Left lung (tissue), 10 donors: ENCODE measurements around the gene PRKG1. TPM values are rescaled to one million over a fixed set of nuclear protein-coding genes. Genes with fewer than 3 reads are reported as not detected.

ENCODE experiments used
- ATAC-seq: fragments of 200-7000 bp; cut with Tn5 transposase; one replicate; pipeline ENCODE4 v1.9.1; 2020; ENCODE audit warnings: moderate library complexity
- DNase-seq, 4 donors: peaks; one replicate each; pipeline ENCODE4 v3.0.0-alpha.2; 2013 to 2020
- H3K27ac ChIP-seq, 2 donors: fragments of 200-600 bp; sonication (generic) in 1 of 2; one replicate each; pipeline versions ENCODE4 v1.5.0 to v1.8.0; 2020 to 2021
- H3K27me3 ChIP-seq, 2 donors: fragments of 200-600 bp; sonication (generic) in 1 of 2; one replicate each; pipeline versions ENCODE4 v1.5.0 to v1.8.0; 2020 to 2021
- H3K36me3 ChIP-seq, 2 donors: fragments of 200-600 bp; sonication (generic) in 1 of 2; one replicate each; pipeline versions ENCODE4 v1.5.0 to v1.8.0; 2020 to 2021
- H3K4me1 ChIP-seq, 2 donors: fragments of 200-600 bp; one replicate each; pipeline ENCODE4 v1.8.0; 2021
- H3K4me3 ChIP-seq, 2 donors: fragments of 200-600 bp; sonication (generic) in 1 of 2; one replicate each; pipeline versions ENCODE4 v1.5.0 to v1.8.0; 2020 to 2021; ENCODE audit warnings: mild to moderate bottlenecking in 1 of 2
- H3K9me3 ChIP-seq, 2 donors: fragments of 200-600 bp; sonication (generic) in 1 of 2; one replicate each; pipeline versions ENCODE4 v1.5.0 to v1.8.0; 2020 to 2021
- intact Hi-C, 2 donors: fragments of 100-400 bp; cut with DNase I; formaldehyde crosslinking; loops; one replicate each; pipeline versions ENCODE4 v1.11.2 to v1.14.2; 2022
- polyA plus RNA-seq, 6 donors: library from polyadenylated mRNA; unstranded; fragments of 120-200 nt; gene quantifications; one replicate each; pipeline ENCODE4 v1.2.1, GENCODE V29; 2013; ENCODE audit not compliant: insufficient read length in 6 of 6
- total RNA-seq, 2 donors: library from RNA; stranded (reverse); fragmentation: NEBNext Ultra II Directional; extraction: Animal tissue kit (Norgen Biotek cat#: 25700); gene quantifications; one replicate each; pipeline ENCODE4 v1.2.1, GENCODE V29; 2021
- TF ChIP-seq, protein P1 (sequence below), 2 donors: fragments of 200-600 bp; sonication (generic) in 1 of 2; IDR thresholded peaks; one replicate each; pipeline versions ENCODE4 v1.5.0 to v1.8.0; 2021; ENCODE audit warnings: antibody characterized with exemption in 2 of 2
- donor health status: DM: no; HTN: yes; CAD: no.
- donor health status: DM: no; HTN: no; CAD: no.

The PRKG1 gene
- total and polyA plus RNA-seq, 8 donors = 15.6 to 29.0 (median 17.8) TPM

DNA sequence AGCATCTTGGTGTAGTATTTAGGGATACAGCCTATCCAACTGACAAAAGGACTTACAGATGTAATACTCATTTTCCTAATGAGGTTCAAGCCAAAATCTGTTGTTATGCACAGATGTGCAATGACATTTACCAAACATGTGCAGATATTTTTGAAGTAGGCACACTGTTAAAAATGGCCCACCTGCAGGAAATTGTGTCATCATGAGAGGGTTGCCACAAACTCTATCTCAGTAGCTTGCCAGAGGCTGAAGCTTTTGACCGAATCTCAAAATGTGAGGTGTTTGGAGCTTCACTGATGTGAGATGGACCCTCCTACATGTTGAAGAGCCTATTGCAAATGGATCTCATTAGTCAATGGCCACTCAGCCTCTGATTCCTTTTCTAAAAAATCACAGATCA lies 714.8 kb downstream of the PRKG1 start:
- no peak for ATAC-seq
- intact Hi-C loops = no loop called here

DNA sequence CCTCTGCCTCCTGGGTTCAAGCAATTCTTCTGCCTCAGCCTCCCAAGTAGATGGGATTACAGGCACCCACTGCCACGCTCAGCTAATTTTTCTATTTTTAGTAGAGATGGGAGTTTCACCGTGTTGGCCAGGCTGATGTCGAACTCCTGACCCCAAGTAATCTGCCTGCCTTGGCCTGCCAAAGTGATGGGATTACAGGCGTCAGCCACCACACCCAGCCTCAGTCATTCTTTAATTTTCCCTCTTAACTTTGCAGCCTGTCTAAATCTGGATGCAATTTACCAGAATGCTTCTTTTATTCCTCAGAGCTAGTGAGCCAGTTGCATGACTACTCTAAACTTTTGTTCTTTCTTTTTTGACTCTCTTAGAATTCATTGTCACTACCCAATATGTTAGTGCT lies 715.6 kb downstream of the PRKG1 start:
- Histone ChIP-seq H3K4me3 (no peak overlapping the region), H3K4me1 (no peaks in the 10 kb centered on the region), H3K27me3 (no peaks in the 10 kb centered on the region), H3K9me3 (peaks cover 0 to 17% of the 10 kb centered on the region in 2 donors), H3K36me3 (no peaks in the 10 kb centered on the region), H3K27ac (no peak overlapping the region)
- DNase-seq (no peak), ATAC-seq (no peak)
- intact Hi-C loops = no loop called here
- TF ChIP-seq, protein P1, sequence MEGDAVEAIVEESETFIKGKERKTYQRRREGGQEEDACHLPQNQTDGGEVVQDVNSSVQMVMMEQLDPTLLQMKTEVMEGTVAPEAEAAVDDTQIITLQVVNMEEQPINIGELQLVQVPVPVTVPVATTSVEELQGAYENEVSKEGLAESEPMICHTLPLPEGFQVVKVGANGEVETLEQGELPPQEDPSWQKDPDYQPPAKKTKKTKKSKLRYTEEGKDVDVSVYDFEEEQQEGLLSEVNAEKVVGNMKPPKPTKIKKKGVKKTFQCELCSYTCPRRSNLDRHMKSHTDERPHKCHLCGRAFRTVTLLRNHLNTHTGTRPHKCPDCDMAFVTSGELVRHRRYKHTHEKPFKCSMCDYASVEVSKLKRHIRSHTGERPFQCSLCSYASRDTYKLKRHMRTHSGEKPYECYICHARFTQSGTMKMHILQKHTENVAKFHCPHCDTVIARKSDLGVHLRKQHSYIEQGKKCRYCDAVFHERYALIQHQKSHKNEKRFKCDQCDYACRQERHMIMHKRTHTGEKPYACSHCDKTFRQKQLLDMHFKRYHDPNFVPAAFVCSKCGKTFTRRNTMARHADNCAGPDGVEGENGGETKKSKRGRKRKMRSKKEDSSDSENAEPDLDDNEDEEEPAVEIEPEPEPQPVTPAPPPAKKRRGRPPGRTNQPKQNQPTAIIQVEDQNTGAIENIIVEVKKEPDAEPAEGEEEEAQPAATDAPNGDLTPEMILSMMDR (IDR thresholded peaks at IDR 0.05) = no peak

More for the DNA sequence above, 714.8 kb downstream of the PRKG1 start:
- no peak overlapping the region for H3K27ac ChIP-seq
- no peaks in the 10 kb centered on the region for H3K36me3 ChIP-seq
- DNase-seq = no peak
- peaks cover 0 to 17% of the 10 kb centered on the region in 2 donors for H3K9me3 ChIP-seq
- H3K4me3 ChIP-seq = no peak overlapping the region
- no peaks in the 10 kb centered on the region for H3K4me1 ChIP-seq
- TF ChIP-seq, protein P1 (IDR thresholded peaks at IDR 0.05) = no peak
- H3K27me3 ChIP-seq = no peaks in the 10 kb centered on the region

- Histone ChIP-seq H3K4me1 (no peaks in the 10 kb centered on the region), H3K36me3 (no peaks in the 10 kb centered on the region), H3K4me3 (no peak overlapping the region), H3K27ac (no peak overlapping the region), H3K27me3 (no peaks in the 10 kb centered on the region), H3K9me3 (peaks cover 0 to 17% of the 10 kb centered on the region in 2 donors)
- intact Hi-C loops = no loop called here
- ATAC-seq = no peak
- no peak for DNase-seq
- TF ChIP-seq, protein P1 (IDR thresholded peaks at IDR 0.05) = no peak
Measured at GRCh38 chr10:51792678-51793077, 718.4 kb downstream of the PRKG1 start.

GRCh38 chr10:51800121-51800520 lies 725.8 kb downstream of the PRKG1 start:
- ATAC-seq (no peak), DNase-seq (no peak)
- Histone ChIP-seq H3K27me3 (no peaks in the 10 kb centered on the region), H3K27ac (no peak overlapping the region), H3K36me3 (no peaks in the 10 kb centered on the region), H3K9me3 (no peaks in the 10 kb centered on the region), H3K4me3 (no peak overlapping the region), H3K4me1 (no peaks in the 10 kb centered on the region)
- TF ChIP-seq, protein P1 (IDR thresholded peaks at IDR 0.05) = no peak
- intact Hi-C loops = no loop called here

GRCh38 chr10:51800725-51801424 lies 726.6 kb downstream of the PRKG1 start:
- H3K36me3 ChIP-seq = no peaks in the 10 kb centered on the region

More at GRCh38 chr10:51800725-51801424, 726.6 kb downstream of the PRKG1 start:
- Histone ChIP-seq H3K27ac (no peak overlapping the region), H3K4me1 (no peaks in the 10 kb centered on the region), H3K9me3 (no peaks in the 10 kb centered on the region), H3K27me3 (no peaks in the 10 kb centered on the region), H3K4me3 (no peak overlapping the region)
- TF ChIP-seq, protein P1 (IDR thresholded peaks at IDR 0.05) = no peak
- no peak for DNase-seq
- ATAC-seq = no peak
- intact Hi-C loops = no loop called here
